Effector CD8-positive, alpha-beta T cell (primary cell): ENCODE measurements around the gene URB2.
"Not testable (repeated sequence)": the region's sequence is repeated elsewhere in the genome, so short reads cannot be mapped to it uniquely, and the experiment has no call there.

ENCODE experiments used
- DNase-seq: peaks from one replicate; lab custom pipeline; 2025; lab: John Stamatoyannopoulos, UW

URB2 gene

DNA sequence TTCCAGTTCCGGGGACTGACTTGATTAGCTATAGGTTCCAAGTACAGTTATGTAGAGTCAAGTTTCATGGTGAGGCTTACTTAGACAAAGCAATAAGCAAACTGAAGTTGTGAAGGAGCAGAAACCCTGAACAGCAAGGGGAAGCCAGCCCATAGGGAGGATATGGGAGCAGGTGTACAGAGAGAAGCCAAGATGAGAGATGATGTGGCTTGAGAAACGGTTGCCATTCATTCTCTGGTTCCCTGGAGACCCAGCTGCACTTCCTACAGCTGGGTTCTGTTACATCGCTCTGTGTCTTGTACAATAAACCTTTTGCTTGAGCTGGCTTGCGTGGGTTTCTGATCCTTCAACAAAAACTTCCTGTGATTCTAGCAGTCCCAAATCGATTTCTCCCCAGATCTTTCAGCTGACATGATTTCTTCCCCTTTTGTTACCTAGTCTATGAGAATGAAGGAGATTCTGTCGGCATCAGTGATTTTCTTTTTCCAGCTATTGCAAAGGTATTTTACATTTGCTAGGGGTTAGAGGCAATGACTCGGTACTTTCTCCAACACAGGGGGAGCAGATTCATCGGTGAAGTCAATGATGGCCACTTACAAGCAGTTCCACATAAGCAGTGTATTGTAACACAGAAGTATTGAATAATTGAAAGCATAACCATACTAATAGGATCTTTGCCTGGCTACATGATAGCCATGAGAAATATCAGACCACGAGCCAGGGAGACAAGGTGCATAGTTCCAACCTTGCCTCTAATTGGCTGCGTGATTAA is 67.3 kb downstream of the URB2 start:
- no peak for DNase-seq

DNA sequence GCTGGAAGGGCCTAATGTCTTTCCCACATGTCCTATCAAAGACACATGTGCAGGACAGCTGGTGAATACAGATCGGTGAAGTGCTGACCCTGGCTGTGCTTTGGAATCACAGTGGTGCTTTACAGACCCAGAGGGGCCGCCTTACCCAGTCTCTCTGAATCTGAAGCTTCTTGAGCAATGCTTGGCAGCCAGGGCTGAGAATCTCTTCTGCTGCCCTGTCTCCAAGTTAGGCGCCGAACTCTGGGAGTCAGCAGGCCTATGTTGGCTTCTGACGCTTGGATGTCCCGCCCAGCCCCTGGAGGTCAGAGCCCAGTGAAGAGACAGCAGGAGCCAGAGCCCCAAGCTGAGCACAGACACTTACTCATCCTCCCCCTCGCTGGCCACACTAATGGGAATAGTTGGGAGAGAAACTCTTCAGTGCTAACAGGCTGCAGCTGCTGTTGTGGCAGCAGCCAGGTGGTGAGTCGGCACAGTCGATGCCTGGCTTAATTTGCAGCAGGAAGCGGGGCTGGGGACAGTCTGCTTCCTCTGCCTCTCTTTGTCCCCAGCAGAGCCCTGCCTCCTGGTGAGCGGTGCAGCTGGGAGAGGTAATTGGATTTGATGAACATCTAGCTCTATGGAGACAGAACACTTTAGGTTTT is 68.1 kb downstream of the URB2 start:
- DNase-seq: no peak

DNA sequence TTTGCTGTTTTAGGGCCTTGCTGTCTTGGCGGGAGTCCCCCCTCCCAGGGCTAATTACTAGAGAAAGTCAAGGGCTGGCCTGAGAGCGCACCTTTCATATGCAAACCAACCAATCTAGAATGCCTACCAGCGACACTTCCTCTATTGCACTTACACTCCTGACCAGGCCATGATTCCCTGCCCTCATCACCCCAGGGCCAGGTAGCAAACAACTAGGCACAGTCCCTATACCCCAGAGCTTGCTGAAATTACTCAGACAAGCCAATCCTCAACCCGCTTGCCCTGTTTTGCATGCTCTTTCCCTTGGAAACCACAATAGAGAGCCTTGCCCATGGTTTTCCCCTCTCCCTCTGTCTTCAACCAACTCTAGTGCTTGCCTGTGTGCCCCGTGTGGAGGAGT is 70.3 kb downstream of the URB2 start:
- no peak for DNase-seq

DNA sequence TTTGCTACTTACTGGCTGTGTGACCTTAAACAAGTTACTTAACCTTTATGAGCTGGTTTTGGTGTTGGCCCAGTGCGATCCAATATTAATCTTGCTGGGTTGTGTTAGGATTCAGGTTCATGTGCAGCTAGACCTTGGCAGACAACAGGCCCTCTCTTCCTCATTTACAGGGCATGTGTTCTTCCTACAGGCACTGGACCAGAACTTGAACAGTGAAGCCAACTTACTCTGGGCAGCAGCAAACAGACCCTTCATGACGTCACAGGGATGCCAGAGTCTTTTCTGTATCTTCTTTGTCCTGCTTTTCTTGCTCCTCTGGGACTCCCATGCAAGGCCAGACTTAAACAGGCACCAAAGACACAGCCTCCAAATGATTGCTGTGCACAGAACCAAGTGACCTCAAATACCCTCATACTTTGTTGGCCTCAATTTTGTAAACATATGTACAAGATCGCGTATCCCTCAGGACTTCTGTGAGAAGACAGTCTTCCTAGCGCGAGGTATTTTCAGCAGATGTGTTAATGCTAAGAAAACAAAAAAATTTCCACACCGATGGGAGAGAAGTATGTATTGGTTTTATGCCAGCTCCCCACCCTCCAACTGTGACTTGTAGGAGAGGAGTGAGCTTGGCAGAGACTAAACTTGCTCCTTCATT is 73.7 kb downstream of the URB2 start:
- no peak for DNase-seq

DNA sequence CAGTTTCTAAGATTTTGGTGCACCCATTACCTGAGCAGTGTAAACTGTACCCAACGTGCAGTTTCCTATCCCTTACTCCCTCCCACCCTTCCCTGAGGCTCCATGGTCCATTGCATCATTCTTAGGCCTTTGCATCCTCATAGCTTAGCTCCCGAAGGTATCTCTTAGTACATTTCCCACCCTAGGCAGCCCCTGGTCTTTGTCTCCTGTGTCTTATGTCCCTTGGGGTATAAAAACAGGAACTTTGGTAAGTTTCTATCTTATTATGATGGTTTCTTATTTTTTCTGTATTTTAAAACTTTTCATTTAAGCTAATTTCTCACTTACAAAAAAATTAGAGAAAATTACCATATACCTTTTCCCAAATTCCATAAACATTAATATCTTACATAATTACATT is 78.1 kb downstream of the URB2 start:
- no peak for DNase-seq

DNA sequence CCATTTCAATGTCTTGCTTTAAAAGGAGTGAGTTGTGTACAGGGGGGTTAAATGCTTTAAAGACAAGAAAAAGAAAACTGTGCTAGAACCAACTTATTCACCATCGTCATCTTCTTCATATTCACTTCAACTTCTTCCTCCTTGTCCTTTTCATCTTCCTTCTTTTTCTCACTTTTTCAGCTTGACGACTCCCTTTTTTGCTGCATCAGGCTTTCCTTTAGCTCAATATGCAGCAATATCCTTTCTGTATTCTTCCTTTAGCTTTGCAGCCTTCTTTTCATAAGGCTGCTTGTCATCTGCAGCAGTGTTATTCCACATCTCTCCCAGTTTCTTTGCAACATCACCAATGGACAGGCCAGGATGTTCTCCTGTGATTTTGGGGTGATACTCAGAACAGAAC is 79.1 kb downstream of the URB2 start:
- not testable (repeated sequence) for DNase-seq

DNA sequence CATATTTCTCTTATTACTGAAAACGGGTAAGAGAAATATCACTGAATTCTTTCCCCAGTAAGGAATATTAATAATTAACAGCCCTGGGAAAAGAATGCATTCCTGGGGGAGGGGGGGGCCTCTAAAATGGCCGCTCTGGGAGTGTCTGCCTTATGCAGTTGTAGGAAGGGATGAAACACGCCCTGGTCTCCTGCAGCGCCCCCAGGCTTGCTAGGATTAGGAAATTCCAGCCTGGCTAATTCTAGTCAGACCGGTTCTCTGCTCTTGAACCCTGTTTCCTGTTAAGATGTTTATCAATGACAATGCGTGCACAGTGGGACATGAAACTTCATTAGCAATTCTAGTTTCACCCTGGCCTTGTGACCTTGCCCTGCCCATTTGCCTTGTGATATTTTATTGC is 81.1 kb downstream of the URB2 start:
- DNase-seq: not testable (repeated sequence)

DNA sequence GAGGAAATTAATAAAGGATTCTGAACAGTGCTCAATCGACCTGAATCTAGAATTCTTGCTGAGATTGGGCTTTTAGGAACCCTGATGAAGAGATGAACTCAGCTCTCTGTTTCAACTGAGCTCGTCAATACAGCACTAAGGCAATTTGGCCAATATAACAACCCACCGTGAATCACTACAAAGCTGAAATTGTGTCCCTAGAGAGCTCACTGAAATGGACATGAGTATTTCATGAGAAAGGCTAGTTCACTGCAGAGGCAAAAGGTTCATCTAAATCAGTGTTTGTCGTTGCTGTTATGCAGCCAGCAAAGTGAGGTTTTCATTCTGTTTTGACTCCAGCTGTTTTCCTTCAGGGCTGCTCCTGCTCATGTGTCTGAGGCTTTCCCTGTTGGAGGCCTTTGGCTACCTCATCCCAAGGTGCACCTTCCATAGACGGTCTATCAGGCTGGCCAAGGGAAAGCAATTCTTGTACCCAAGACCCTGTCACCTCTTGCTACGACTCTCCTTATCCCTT is 83.5 kb downstream of the URB2 start:
- no peak for DNase-seq
